G401 (cell line): ENCODE data around the gene TMEM258. TPM values are rescaled to one million over a fixed set of nuclear protein-coding genes. Genes with fewer than 3 reads are reported as not detected.
A peak's percentile ranks its signal among the peaks of the same experiment; 100 is the strongest.

Experiments used
- DNase-seq: peaks from one replicate; pipeline ENCODE4 v3.0.0-alpha.2; 2015; ENCODE audit warnings: low spot score
- in situ Hi-C: cut with HindIII; loops from 2 replicates; pipeline ENCODE4 v1.10.0; 2016; ENCODE audit warnings: low sequenced_read_pairs, mixed read lengths
- total RNA-seq: library from RNA; depleted of rRNA; stranded (reverse); fragments of >200 nt; shearing (Covaris generic); gene quantifications from 2 replicates; pipeline ENCODE4 v1.2.3, GENCODE V29; 2014

The TMEM258 gene
- total RNA-seq, 1 experiment from 2014 or later, result 41.4 TPM

GRCh38 chr11:61800331-61801281, 8.2 kb upstream of the TMEM258 start:
- no peak for DNase-seq
- in situ Hi-C loops, result no loop called here

GRCh38 chr11:61799665-61800284, 7.4 kb upstream of the TMEM258 start:
- no peak for DNase-seq
- in situ Hi-C loops, result no loop called here

- DNase-seq, result peak; percentile 91
- in situ Hi-C loops, result no loop called here
Measured at GRCh38 chr11:61797263-61797944, 5.0 kb upstream of the TMEM258 start.

- DNase-seq, result no peak
- in situ Hi-C loops, result no loop called here
Measured at GRCh38 chr11:61795876-61796526, 3.6 kb upstream of the TMEM258 start.

- in situ Hi-C loops, result no loop called here
Measured at GRCh38 chr11:61795459-61795858, 3.1 kb upstream of the TMEM258 start.

GRCh38 chr11:61794579-61794978, 2.2 kb upstream of the TMEM258 start:
- DNase-seq, result no peak
- in situ Hi-C loops, result no loop called here

More at GRCh38 chr11:61795459-61795858, 3.1 kb upstream of the TMEM258 start:
- DNase-seq, result no peak

GRCh38 chr11:61793829-61794204, 1.4 kb upstream of the TMEM258 start:
- DNase-seq, result no peak
- in situ Hi-C loops, result no loop called here

- no peak for DNase-seq
- in situ Hi-C loops, result no loop called here
Measured at GRCh38 chr11:61793083-61793828, 857 bp upstream of the TMEM258 start.

- DNase-seq, result peak; percentile 64
- in situ Hi-C loops, result no loop called here
Measured at GRCh38 chr11:61791737-61792309, 576 bp downstream of the TMEM258 start.

- in situ Hi-C loops, result no loop called here
- peak; percentile 50 for DNase-seq
Measured at GRCh38 chr11:61787928-61788491, 4.4 kb downstream of the TMEM258 start.

- in situ Hi-C loops, result no loop called here
- DNase-seq, result no peak
Measured at GRCh38 chr11:61785837-61786402, 6.5 kb downstream of the TMEM258 start.

- DNase-seq, result no peak
- in situ Hi-C loops, result no loop called here
Measured at GRCh38 chr11:61784506-61784805, 7.9 kb downstream of the TMEM258 start.

GRCh38 chr11:61783717-61784505, 8.5 kb downstream of the TMEM258 start:
- in situ Hi-C loops, result no loop called here
- no peak for DNase-seq

- DNase-seq, result no peak
- in situ Hi-C loops, result no loop called here
Measured at GRCh38 chr11:61782841-61783240, 9.6 kb downstream of the TMEM258 start.

GRCh38 chr11:61782299-61782698, 10.1 kb downstream of the TMEM258 start:
- no peak for DNase-seq
- in situ Hi-C loops, result no loop called here

GRCh38 chr11:61781585-61781984, 10.8 kb downstream of the TMEM258 start:
- no peak for DNase-seq
- in situ Hi-C loops, result no loop called here

- DNase-seq, result no peak
- in situ Hi-C loops, result no loop called here
Measured at GRCh38 chr11:61780581-61781162, 11.7 kb downstream of the TMEM258 start.
